Neural progenitor cell (in vitro differentiated cells): ENCODE data around the gene MAGED1.

Source experiments
- EZH2 ChIP-seq: fragments of 200-600 bp; sonication (generic); IDR thresholded peaks from 2 replicates; pipeline ENCODE4 v1.6.1; 2017; ENCODE audit warnings: antibody characterized with exemption, mild to moderate bottlenecking, moderate library complexity
- TF ChIP-seq, protein P1 (sequence below): fragments of 200-600 bp; sonication (generic); IDR thresholded peaks from 2 replicates; pipeline ENCODE4 v1.5.1; 2017; ENCODE audit warnings: antibody characterized with exemption, mild to moderate bottlenecking

DNA sequence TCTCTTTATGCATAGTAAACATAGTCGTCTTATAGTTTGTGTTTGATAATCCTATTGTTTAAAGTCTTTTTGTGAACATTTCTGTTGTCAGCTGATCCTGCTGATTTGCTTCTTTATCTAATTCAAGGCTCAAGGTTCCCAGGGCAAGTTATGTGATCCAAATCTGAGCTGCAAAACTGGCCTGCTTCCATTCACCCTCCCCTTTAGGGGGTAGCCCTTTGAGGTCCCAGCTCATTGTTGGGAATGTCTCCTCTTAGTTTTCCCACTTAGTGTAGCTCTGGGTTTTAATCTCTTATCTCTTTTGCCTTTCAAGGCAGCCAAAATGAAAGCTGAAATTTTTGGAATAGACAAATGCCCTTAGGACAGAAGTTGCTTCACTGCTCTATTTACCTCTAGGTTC is 40.2 kb upstream of the MAGED1 start:
- TF ChIP-seq, protein P1, sequence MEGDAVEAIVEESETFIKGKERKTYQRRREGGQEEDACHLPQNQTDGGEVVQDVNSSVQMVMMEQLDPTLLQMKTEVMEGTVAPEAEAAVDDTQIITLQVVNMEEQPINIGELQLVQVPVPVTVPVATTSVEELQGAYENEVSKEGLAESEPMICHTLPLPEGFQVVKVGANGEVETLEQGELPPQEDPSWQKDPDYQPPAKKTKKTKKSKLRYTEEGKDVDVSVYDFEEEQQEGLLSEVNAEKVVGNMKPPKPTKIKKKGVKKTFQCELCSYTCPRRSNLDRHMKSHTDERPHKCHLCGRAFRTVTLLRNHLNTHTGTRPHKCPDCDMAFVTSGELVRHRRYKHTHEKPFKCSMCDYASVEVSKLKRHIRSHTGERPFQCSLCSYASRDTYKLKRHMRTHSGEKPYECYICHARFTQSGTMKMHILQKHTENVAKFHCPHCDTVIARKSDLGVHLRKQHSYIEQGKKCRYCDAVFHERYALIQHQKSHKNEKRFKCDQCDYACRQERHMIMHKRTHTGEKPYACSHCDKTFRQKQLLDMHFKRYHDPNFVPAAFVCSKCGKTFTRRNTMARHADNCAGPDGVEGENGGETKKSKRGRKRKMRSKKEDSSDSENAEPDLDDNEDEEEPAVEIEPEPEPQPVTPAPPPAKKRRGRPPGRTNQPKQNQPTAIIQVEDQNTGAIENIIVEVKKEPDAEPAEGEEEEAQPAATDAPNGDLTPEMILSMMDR = no peak
- TF ChIP-seq EZH2 = no peak
